Activated CD4-positive, CD25-positive, alpha-beta regulatory T cell treated with anti-CD3 and anti-CD28 coated beads, Interleukin-2, amount 50 U/mL, for 72 hours (primary cell): Measurements from ENCODE around the gene COL24A1.
"Not testable (repeated sequence)": the region's sequence is repeated elsewhere in the genome, so short reads cannot be mapped to it uniquely, and the experiment has no call there.

Experiments used
- DNase-seq: peaks from one replicate; pipeline ENCODE4 v3.0.0; 2021

COL24A1 gene

DNA sequence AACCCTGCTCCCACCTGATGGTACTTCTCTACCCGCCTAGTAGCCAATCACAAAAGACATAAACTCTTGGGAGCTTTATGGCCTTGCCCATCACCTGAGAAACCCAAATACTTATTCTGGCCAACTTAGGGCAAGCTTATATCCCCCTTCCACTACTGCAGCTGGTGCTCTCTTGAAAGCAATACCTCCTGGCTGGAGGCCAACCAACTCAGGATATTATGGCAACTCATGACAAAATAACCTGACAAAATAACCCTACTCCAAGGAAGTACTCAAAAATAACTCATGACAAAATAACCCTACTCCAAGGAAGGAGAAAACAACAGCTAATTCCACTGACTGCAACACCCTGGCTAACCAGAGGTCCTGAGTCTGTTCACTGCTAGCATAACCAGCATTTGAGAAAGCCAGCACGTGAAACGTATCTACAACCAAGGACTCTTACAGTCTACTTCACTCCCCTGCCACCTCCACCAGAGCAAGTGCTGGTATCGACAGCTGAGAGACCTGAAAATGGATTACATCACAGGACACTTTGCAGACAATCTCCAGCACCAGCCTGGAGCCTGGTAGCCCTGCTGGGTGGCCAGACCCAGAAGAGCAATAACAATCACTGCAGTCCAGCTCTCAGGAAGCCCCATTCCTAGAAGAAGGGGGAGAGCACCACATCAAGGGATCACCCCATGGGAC, 179.9 kb downstream of the COL24A1 start:
- DNase-seq: no peak

GRCh38 chr1:85975912-85976371, 180.6 kb downstream of the COL24A1 start:
- no peak for DNase-seq

DNA sequence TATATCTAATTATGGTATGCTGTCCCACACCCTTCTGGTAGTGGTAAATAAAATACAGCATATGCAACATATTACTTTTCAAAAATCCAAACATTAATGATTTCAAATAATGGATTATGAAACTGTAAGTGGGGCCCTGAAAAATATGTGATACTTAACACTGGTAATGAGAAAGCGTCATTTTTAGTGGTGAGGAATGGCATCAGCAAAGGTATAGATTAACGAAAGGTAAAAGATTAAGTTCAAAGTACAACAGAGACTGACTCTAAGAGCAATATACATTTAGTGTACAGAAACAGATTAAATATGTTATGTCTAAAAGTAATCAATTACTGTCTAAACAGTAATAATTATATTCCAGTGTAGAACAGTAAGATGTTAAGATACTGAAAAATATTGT, 194.1 kb downstream of the COL24A1 start:
- no peak for DNase-seq

DNA sequence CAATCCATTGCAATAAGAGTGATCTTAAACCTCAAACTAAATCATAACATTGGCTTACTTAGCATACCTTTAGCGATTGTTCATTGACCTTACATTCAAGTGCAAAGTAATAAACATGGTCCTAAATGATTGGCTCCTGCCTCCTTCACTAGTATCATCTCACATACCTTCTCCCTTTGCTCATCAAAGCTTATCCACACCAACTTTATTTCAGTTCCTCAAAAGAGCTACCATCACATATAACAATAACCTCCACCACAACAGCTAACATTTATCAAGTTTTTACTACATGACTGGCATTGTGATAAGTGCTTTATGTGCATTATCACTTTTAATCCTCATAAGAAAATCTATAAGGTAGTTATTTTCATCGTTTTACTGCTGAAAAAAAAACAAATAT, 198.8 kb downstream of the COL24A1 start:
- DNase-seq: no peak

- not testable (repeated sequence) for DNase-seq
These were observed 201.4 kb downstream of the COL24A1 start for GRCh38 chr1:85955218-85955617.

GRCh38 chr1:85952460-85952859, 204.1 kb downstream of the COL24A1 start:
- no peak for DNase-seq

GRCh38 chr1:85947186-85947585, 209.4 kb downstream of the COL24A1 start:
- DNase-seq: no peak

DNA sequence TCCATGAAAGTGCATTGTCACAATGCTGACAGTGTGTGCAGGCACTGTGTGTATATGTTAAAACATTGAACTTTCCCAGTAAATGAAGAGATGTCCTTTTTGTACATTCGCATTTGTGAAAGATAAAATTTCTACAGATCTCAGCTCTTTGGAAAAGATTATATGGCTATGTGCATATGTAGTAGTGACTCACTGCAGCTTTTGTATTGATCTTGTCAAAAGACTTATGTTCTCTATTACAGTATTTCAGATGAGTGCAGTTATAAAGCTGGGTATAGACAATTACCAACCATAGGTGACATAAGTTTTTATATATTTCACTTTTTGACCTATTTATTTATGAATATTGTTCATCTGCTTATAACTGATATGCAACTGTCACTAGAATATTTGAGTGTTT, 212.6 kb downstream of the COL24A1 start:
- DNase-seq: no peak

- DNase-seq: no peak
These were observed 213.0 kb downstream of the COL24A1 start for GRCh38 chr1:85943526-85943925.

- no peak for DNase-seq
These were observed 215.8 kb downstream of the COL24A1 start for GRCh38 chr1:85940656-85941306.

DNA sequence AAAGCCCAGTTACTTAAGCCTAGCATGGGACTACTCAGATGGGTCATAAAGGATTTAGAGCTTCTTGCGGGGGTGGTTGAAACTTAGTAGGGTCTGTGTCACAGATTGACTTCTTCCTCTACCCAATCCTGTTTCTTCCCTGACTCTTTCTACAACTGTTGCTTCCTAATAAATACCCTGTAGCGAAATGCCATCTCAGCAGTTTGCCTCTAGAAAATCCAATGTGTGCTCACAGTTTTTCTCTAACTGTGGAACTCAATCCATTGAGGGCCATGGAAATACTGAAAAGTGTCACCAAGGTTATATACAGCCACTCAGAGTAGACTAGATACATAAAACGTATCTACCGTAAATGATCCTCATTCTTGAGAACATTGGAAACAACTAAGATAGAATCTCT, 217.7 kb downstream of the COL24A1 start:
- DNase-seq: no peak

DNA sequence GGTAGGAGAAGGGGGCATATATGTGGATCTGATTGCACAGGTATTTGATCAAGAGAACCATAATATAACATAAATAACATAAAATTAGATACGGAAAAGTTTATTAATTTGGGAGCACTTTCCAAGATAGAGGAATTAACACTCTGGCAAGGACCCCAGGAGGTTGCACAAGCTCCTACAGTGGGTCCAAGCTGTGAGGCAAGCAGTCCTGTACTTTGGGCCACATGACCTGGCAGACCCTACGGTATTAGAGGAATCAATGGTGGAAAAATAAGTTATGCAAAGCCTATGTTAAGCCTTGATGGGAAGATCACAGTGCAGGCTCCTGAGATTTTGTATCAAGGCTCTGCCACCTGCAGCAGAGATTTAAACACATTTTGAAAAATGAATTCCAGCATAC, 220.1 kb downstream of the COL24A1 start:
- DNase-seq: no peak

DNA sequence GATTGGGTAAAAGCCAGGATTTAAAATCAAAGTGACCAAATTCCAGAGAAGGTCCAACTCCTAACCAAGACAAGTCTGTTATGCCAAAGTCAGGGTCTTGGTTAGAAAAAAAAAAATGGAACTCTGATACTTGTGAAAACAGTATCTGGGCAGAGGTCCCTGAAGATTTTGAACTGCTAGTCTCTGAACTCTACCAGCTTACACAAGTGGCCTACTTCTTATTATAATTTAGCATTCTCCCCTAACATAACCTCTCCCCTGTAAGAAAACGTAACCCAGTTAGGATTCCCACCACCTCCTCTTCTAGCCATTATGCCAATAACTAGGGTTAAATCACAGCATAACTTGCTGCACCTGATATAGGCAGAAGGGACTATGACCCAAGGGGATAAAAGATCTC, 220.5 kb downstream of the COL24A1 start:
- no peak for DNase-seq

GRCh38 chr1:85935234-85935633, 221.3 kb downstream of the COL24A1 start:
- no peak for DNase-seq

DNA sequence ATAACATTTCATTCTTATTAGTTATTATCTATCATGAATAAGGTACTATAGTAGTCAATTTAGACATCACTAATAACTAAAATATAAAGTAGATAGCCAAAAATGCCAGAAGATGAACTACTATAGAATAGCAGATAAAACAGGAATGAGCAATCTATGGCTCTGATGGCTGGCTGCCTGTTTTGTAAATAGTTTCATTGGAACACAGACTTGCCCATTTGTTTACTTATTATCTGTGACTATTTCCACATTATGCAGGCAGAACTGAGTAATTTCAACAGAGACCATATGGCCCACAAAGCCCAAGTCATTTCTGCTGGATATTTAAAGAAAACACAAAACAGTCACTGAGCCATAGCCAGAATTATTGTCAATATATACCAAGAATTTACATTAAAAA, 222.1 kb downstream of the COL24A1 start:
- DNase-seq: no peak

DNA sequence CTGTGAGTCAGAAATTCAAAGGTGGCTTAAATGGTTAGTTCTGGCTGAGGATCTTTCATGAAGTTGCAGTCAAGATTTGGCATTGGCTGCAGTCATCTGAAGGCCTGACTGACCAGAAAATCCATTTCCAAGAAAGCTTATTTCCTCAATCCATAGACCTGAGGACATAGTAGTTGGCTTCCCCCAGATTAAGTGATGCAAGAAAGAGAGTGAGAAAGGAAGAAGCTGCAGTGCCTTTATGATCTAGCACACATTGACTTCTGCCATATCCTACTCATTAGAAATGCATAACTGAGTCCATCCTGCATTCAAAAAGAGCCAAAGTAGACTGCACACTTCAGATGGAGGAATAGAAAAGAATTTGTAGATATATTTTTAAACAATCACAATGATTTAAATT, 222.6 kb downstream of the COL24A1 start:
- no peak for DNase-seq

DNA sequence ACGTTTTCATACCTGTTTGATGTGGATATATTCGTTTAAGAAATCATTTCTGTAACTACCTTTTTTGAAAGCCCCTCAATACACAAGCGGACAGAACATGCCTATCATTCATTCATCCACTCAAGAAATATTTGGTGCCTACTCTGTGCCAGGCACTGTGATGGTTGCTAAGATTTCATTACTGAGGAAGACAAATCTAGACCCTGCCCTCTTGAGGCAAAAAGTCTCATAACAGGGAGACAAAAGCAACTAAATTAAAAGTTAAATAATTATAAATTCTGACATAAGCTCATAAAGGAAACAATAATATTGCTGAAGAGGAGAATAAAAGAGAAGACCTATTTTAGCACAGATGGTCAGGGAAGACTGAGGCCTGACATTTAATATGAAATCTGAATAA, 244.8 kb downstream of the COL24A1 start:
- DNase-seq: no peak

- DNase-seq: no peak
These were observed 255.7 kb downstream of the COL24A1 start for GRCh38 chr1:85900921-85901320.

GRCh38 chr1:85898861-85899260, 257.7 kb downstream of the COL24A1 start:
- DNase-seq: no peak

DNA sequence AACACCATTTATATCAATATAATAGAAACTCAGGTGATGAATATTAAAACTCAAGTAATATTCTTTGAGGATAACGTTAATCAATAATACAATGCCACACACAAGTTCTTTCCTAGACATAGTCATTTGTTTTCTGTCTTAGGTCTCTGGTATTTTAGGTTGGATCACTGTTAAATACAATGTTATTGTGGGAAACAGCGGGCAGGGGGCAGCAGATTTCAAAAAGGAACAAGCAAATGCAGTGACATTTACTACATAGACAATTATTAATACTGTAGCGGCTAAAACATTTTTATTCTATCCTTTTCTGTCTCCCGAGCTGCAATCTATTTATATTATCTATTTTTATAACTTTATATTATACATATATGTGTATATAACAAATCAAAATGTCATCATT, 261.9 kb downstream of the COL24A1 start:
- no peak for DNase-seq

GRCh38 chr1:85892366-85892765, 264.2 kb downstream of the COL24A1 start:
- DNase-seq: no peak

GRCh38 chr1:85889870-85890269, 266.7 kb downstream of the COL24A1 start:
- no peak for DNase-seq

GRCh38 chr1:85888921-85889320, 267.7 kb downstream of the COL24A1 start:
- no peak for DNase-seq

- no peak for DNase-seq
These were observed 272.1 kb downstream of the COL24A1 start for GRCh38 chr1:85884372-85885035.
